Hematopoietic multipotent progenitor cell treated with erythropoietin and hydrocortisone succinate and interleukin-3 and kit ligand, for 15 days (in vitro differentiated cells): Measurements from ENCODE around the gene CIAO3.
A peak's percentile ranks its signal among the peaks of the same experiment; 100 is the strongest.
"Not testable (repeated sequence)": the region's sequence is repeated elsewhere in the genome, so short reads cannot be mapped to it uniquely, and the experiment has no call there.

Source experiments
- DNase-seq: peaks from one replicate; pipeline ENCODE4 v3.0.0-alpha.2; 2015; ENCODE audit warnings: low spot score

CIAO3 gene

GRCh38 chr16:740764-741505, at the start of gene CIAO3:
CIAO3 (minus strand) TSS chr16:740997; CDS start chr16:740985, 12 bp downstream.
- peak; percentile 90 for DNase-seq

- DNase-seq = no peak
Observed at GRCh38 chr16:790086-790485, 49.3 kb upstream of the CIAO3 start.

DNA sequence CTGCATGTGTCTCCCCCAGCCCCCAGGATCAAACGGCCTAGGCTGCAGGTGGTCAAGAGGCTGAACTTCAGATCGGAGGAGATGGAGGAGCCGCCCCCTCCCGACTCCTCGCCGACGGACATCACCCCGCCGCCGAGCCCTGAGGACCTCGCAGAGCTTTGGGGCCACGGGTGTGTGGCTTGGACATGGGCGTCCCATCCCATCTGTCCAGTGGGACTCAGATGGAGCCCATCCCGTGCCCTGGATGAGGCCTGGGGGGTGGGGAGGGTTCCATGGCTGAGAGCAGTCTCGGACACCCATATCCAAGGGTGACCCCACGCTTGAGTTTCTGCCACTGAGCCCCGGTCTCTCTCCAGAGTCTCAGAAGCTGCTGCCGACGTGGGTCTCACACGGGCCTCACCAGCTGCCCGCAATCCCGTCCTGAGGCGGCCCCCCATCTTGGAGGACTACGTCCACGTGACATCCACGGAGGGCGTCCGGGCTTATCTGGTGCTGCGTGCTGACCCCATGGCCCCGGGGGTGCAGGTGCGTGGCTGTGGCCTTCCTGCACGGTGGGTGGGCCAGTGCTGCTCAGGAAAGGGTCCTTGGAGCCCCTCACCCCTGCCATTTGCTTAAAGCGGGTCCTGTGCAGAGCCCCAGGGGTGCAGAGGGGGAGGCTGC, 48.5 kb upstream of the CIAO3 start:
- DNase-seq = no peak

GRCh38 chr16:788399-789126, 47.8 kb upstream of the CIAO3 start, which contains the start of gene CHTF18:
CHTF18 (plus strand) TSS chr16:788620; CDS start chr16:788685, 65 bp downstream.
- peak; percentile 93 for DNase-seq

DNA sequence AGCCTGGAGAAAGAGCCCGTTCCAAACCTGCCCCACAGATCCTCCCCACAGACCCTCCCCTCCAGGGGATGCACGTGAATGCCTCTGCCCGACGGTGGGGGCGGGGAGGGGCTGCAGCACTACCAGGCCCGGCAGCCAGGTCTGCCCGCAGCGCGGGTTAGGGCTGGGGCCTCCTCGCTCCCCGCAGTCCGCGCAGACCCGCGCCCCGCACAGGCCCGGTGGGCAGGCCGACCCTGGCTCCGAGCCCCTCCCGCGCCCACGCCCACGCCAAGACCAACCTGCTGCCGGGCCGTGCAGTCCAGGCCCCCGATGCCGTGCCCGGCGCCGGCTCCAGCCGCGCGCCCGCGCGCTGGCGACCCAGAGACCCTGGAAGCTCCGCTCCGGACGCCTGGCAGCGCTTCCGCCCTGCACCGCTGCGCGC, 47.2 kb upstream of the CIAO3 start, which contains the start of gene RPUSD1:
RPUSD1 (minus strand) TSS at position 404 of the 421 bp plus-strand sequence. CDS start 644 bp downstream, outside the sequence.
- no peak for DNase-seq

- DNase-seq = no peak
Observed at GRCh38 chr16:787321-787966, 46.6 kb upstream of the CIAO3 start.

DNA sequence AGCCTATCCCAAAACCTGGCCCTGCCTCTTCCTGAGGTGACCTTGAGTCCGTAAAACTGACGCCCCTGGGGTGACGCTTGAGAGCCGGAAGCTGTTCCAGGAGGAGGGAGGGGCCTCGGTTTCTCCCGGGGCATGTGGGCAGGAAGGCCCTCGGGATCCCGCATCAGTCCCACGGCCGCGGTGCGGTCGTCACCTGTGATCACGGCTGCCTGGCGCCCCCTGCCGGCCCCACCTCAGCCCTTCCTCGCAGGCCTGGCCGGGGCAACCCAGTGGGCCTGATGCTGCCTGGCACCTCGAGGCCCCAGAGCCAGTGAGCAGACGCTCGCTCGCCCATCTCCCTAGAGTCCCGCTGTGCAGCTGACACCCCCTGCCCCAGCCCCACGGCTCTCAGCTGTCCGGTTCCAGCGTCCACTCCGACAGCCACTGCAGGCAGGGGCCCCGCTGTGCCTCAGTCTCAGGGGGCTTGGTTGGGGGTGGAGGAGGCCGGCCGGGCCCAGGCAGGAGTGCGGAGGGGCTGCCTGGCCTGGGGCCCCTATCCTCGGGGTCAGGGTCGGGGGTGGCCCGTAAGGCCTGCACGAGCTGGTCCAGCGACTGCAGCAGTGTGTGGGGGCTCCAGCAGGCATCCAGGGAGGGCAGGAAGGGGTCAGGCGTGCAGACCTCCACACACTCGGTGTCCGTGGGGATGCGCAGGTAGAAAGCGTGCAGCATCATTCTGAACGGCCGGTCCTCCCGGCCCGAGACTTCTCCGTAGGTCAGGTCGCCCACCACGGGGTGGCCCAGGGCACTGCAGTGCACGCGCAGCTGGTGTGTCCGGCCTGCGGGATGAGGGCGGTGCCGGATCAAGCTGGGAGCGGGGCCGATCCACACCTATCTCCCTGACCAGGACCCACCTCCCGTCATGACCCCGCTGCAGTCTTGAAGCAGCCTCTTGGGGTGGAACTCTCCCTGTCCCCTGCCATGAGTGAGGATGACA, 45.1 kb upstream of the CIAO3 start:
- DNase-seq = peak; percentile 69

DNA sequence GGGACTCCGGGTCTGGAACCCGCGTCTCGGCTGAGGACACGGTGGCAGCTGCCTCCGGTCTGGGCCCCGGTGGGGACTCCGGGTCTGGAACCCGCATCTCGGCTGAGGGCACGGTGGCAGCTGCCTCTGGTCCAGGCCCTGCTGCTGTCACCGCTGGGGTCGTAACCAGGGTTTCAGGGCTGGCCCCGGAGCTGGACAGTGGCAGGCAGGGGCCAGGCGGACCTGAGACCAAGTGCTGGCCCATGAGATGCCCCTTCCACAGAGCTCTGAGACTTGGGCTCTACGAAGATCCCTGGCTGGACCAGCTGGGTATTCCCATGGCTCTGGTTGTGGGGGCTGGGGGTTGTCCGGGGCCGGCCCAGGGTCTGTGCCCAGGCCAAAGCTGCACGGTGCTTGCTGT, 43.6 kb upstream of the CIAO3 start:
- DNase-seq = no peak

DNA sequence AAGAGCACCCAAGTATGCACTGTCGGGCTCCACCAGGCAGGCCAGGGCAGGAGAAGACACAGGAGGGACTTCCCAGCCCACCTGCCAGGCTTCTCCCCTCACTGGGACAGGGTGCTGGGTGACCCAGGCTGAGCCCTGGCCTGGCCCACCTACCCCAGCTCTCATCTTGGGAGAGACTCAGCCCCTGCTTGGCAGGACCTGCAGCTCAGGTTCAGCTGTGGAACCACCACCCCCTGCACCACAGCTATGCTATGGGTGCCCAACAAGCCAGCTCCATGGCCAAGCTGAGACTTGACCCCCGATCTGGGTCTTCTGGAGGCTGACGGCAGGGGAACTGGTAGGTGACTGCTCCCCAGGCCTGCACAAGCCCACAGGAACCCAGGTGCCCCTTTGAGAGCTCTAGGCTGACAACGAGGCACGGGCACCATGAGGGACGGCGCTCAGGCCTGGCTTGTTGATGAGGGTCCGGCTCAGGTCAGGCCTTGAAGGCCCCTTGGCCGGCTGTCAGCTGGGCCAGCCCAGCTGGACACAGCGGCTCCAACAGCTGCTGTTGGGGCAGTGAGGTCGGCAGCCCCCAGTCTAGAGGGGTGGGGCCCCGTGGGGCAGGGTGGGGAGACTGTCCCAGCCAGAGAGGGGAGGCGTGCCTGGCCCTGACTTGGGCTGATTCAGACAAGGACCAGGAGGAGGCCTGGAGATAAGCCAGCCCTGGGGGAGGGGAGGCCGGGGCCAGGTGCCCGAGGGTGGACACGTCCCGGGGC, 42.8 kb upstream of the CIAO3 start:
- peak; percentile 7 for DNase-seq

- no peak for DNase-seq
Observed at GRCh38 chr16:782766-783403, 42.1 kb upstream of the CIAO3 start.

DNA sequence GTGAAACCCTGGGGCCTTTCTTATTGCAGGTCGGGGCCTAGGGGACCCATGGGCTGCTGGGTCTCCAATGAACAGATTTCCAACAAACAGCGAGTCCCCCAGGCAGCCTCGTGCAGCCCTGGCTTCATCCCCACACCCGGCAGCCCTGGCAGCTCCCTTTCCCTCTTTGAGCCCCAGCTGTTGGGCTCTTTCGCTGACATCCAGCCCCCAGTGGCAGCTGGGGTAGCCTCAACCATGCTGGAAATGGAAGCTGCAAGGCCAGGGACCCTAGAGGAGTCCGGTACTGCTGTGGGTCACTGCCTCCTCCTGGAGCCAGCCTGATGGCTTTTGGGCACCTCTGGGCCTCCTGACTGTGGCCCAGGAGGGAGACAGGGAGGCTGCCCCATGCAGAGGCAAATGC, 41.5 kb upstream of the CIAO3 start:
- no peak for DNase-seq

GRCh38 chr16:781346-782010, 40.7 kb upstream of the CIAO3 start:
- no peak for DNase-seq

- DNase-seq = no peak
Observed at GRCh38 chr16:780296-780695, 39.5 kb upstream of the CIAO3 start.

GRCh38 chr16:779561-779960, 38.8 kb upstream of the CIAO3 start:
- DNase-seq = no peak

GRCh38 chr16:778909-779527, 38.2 kb upstream of the CIAO3 start:
- no peak for DNase-seq

- no peak for DNase-seq
Observed at GRCh38 chr16:778447-778846, 37.6 kb upstream of the CIAO3 start.

GRCh38 chr16:777826-778225, 37.0 kb upstream of the CIAO3 start:
- no peak for DNase-seq

- no peak for DNase-seq
Observed at GRCh38 chr16:776824-777223, 36.0 kb upstream of the CIAO3 start.

GRCh38 chr16:776298-776697, 35.5 kb upstream of the CIAO3 start:
- DNase-seq = not testable (repeated sequence)
